ENCODE data around the gene CXorf38. TPM values are rescaled to one million over a fixed set of nuclear protein-coding genes. Genes with fewer than 3 reads are reported as not detected.

Gene CXorf38
- total RNA-seq, 1 experiment from 2014 or later: 14.9 TPM

DNA sequence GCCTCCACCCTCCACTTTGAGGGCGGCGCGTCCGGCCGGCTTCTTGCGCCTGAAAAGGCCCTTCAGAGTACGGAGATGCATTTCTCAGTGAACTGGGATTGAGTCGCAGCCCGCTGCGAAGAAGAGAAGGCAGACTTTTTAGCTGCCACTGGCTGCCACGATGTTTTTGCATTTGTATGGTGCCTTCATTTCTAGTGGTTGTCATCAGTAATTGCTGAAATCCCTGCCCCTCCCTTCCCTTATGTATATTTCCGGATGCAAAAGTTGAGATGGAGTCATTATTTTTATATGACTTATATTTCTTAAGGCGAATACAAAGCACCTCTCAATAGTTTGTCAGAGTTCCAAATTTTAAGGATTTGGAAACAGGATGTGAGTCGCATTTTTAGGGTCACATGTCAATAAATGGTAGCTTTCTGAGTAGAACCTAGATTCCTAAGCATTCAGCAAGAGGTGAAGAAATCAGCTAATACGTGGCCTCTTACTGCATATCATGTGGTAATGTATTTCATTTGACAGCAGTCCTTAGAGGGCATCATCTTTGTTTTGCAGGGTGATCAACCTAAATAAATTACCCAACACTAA lies 65.9 kb downstream of the CXorf38 start:
- H3K27ac Mint-ChIP-seq (ENCODE audit: unreplicated experiment): no peak overlapping the region
- peaks cover 26% of the 10 kb centered on the region for H3K36me3 Mint-ChIP-seq (ENCODE audit: insufficient read depth, unreplicated experiment)
- no peak for TF ChIP-seq CTCF (IDR thresholded peaks at IDR 0.05; ENCODE audit: unreplicated experiment)
- CTCF ChIA-PET: no interaction called here
- peaks cover 28% of the 10 kb centered on the region for H3K4me1 Mint-ChIP-seq (ENCODE audit: low read depth, unreplicated experiment)
- no peaks in the 10 kb centered on the region for H3K27me3 Mint-ChIP-seq (ENCODE audit: unreplicated experiment)
- BruUV-seq (replicated peaks): no TSS peak
- H3K9me3 Mint-ChIP-seq (ENCODE audit: low read depth, unreplicated experiment): no peaks in the 10 kb centered on the region
- intact Hi-C loops (cut with micrococcal nuclease; ENCODE audit: unreplicated experiment): no loop called here
- no peak for DNase-seq
- H3K4me3 Mint-ChIP-seq (ENCODE audit: low read depth, unreplicated experiment): peak overlapping the region; percentile 99

DNA sequence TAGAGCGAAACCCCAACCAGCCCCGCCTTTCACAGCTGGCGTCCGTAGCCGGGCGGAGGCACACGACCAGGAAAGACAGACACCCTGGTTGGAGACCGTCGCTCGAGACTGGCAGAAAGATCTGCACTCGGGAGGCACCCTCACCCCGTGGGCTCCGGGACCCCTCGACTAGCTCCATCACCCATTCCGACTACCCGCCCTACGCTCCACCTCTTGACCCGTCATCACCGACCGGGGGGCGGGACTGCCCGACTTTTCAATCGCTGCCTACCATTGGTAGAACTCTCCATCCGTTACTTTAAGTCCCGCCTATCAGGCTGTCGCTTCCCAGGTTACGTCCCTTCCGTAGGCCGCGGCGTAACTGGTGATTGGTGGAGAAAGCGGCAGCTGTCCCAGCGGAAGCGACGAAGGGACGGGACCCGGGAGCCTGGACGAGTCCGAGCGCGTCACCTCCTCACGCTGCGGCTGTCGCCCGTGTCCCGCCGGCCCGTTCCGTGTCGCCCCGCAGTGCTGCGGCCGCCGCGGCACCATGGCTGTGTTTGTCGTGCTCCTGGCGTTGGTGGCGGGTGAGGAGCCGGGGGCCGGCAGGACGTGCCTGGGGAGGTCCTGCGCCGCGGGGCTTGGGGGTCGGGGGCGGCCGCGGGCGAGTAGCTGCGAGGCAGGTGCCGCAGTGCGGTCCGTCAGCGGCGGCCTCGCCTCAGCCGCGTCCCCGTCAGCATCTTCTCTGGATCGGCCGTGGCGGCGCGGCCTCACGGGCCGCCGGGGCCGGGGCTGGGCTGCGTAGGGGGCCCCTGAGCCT lies 66.6 kb downstream of the CXorf38 start, which contains the start of gene ATP6AP2:
Gene ATP6AP2, plus strand, starts transcription at position 434 of the 799 bp plus-strand sequence. Its CDS starts 96 bp downstream, at position 530.
- Mint-ChIP-seq H3K36me3 (ENCODE audit: insufficient read depth, unreplicated experiment) (peaks cover 26% of the 10 kb centered on the region), H3K27me3 (ENCODE audit: unreplicated experiment) (no peaks in the 10 kb centered on the region), H3K4me3 (ENCODE audit: low read depth, unreplicated experiment) (peak within 1 kb of the TSS; percentile 99), H3K9me3 (ENCODE audit: low read depth, unreplicated experiment) (no peaks in the 10 kb centered on the region), H3K27ac (ENCODE audit: unreplicated experiment) (peak within 1 kb of the TSS; percentile 86), H3K4me1 (ENCODE audit: low read depth, unreplicated experiment) (peaks cover 22% of the 10 kb centered on the region)
- intact Hi-C loops (cut with micrococcal nuclease; ENCODE audit: unreplicated experiment): no loop called here
- peak; percentile 92 for DNase-seq
- no peak for TF ChIP-seq CTCF (IDR thresholded peaks at IDR 0.05; ENCODE audit: unreplicated experiment)
- BruUV-seq (replicated peaks): no TSS peak
- CTCF ChIA-PET: interaction anchor here (0.6 kb wide), 1 partner anchor 282 kb away, joined by 3 read pairs; no protein-coding TSS in a partner anchor

GRCh38 chrX:40579900-40580536 lies 67.3 kb downstream of the CXorf38 start:
- Mint-ChIP-seq H3K4me3 (ENCODE audit: low read depth, unreplicated experiment) (peak overlapping the region; percentile 99), H3K9me3 (ENCODE audit: low read depth, unreplicated experiment) (no peaks in the 10 kb centered on the region), H3K36me3 (ENCODE audit: insufficient read depth, unreplicated experiment) (peaks cover 26% of the 10 kb centered on the region), H3K4me1 (ENCODE audit: low read depth, unreplicated experiment) (peaks cover 22% of the 10 kb centered on the region), H3K27me3 (ENCODE audit: unreplicated experiment) (no peaks in the 10 kb centered on the region), H3K27ac (ENCODE audit: unreplicated experiment) (peak overlapping the region; percentile 86)
- no peak for TF ChIP-seq CTCF (IDR thresholded peaks at IDR 0.05; ENCODE audit: unreplicated experiment)
- intact Hi-C loops (cut with micrococcal nuclease; ENCODE audit: unreplicated experiment): no loop called here
- no peak for DNase-seq
- BruUV-seq (replicated peaks): no TSS peak
- CTCF ChIA-PET: no interaction called here

DNA sequence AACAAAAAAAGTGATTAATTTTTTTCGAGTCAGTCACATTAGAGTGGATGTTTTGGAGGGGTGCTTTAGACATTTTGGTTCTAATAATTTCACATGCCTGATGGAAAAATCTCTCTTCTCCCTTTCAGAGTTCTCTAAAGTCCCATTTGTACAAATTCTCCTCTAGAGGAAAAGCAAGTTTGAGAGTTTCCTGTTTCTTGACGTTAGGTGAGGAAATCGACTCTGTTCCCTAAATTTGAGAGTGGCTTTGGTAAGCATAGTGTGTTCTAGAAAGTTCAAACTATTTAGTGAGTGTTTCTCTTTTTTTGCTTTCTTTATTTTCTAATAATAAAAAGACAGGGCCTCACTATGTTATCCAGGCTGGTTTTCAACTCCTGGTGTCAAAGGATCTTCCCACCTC lies 68.2 kb downstream of the CXorf38 start:
- DNase-seq: no peak
- TF ChIP-seq CTCF (IDR thresholded peaks at IDR 0.05; ENCODE audit: unreplicated experiment): no peak
- peaks cover 26% of the 10 kb centered on the region for H3K36me3 Mint-ChIP-seq (ENCODE audit: insufficient read depth, unreplicated experiment)
- no TSS peak for BruUV-seq (replicated peaks)
- H3K4me3 Mint-ChIP-seq (ENCODE audit: low read depth, unreplicated experiment): no peak overlapping the region
- H3K4me1 Mint-ChIP-seq (ENCODE audit: low read depth, unreplicated experiment): peaks cover 22% of the 10 kb centered on the region
- no peak overlapping the region for H3K27ac Mint-ChIP-seq (ENCODE audit: unreplicated experiment)
- CTCF ChIA-PET: no interaction called here
- intact Hi-C loops (cut with micrococcal nuclease; ENCODE audit: unreplicated experiment): no loop called here
- no peaks in the 10 kb centered on the region for H3K27me3 Mint-ChIP-seq (ENCODE audit: unreplicated experiment)
- H3K9me3 Mint-ChIP-seq (ENCODE audit: low read depth, unreplicated experiment): no peaks in the 10 kb centered on the region

Measured in Calu3 (cell line).